SIG-M5 treated with dmso at 0.1 percent for 504 hours (cell line): ENCODE measurements around the gene NKX1-1.
"Not testable (repeated sequence)": the region's sequence is repeated elsewhere in the genome, so short reads cannot be mapped to it uniquely, and the experiment has no call there.

Experiments
- DNase-seq: peaks from one replicate; lab custom pipeline; 2025; ENCODE audit not compliant: unreplicated experiment; lab: John Stamatoyannopoulos, UW

Gene NKX1-1

GRCh38 chr4:1393866-1394265, 12.4 kb downstream of the NKX1-1 start:
- no peak for DNase-seq

GRCh38 chr4:1393363-1393762, 12.9 kb downstream of the NKX1-1 start:
- DNase-seq, result not testable (repeated sequence)

GRCh38 chr4:1385373-1386340, 20.6 kb downstream of the NKX1-1 start:
- no peak for DNase-seq

- no peak for DNase-seq
These were observed 21.4 kb downstream of the NKX1-1 start for GRCh38 chr4:1384675-1385372.

- DNase-seq, result no peak
These were observed 22.3 kb downstream of the NKX1-1 start for GRCh38 chr4:1383728-1384591.

GRCh38 chr4:1382776-1383727, 23.2 kb downstream of the NKX1-1 start:
- DNase-seq, result no peak

GRCh38 chr4:1381944-1382541, 24.2 kb downstream of the NKX1-1 start:
- DNase-seq, result no peak

- DNase-seq, result no peak
These were observed 25.0 kb downstream of the NKX1-1 start for GRCh38 chr4:1381181-1381621.

- DNase-seq, result no peak
These were observed 25.7 kb downstream of the NKX1-1 start for GRCh38 chr4:1380368-1381151.

- no peak for DNase-seq
These were observed 26.4 kb downstream of the NKX1-1 start for GRCh38 chr4:1379801-1380331.

- DNase-seq, result no peak
These were observed 26.9 kb downstream of the NKX1-1 start for GRCh38 chr4:1379351-1379781.

GRCh38 chr4:1378559-1379231, 27.5 kb downstream of the NKX1-1 start:
- DNase-seq, result no peak

GRCh38 chr4:1377606-1378261, 28.5 kb downstream of the NKX1-1 start:
- no peak for DNase-seq

GRCh38 chr4:1376841-1377605, 29.2 kb downstream of the NKX1-1 start:
- no peak for DNase-seq

GRCh38 chr4:1376391-1376840, 29.8 kb downstream of the NKX1-1 start:
- no peak for DNase-seq

- no peak for DNase-seq
These were observed 30.4 kb downstream of the NKX1-1 start for GRCh38 chr4:1375761-1376322.
